HG02943 (cell line): ENCODE results near the gene SPINK5.
"Not testable (repeated sequence)": the region's sequence is repeated elsewhere in the genome, so short reads cannot be mapped to it uniquely, and the experiment has no call there.

Experiments
- ATAC-seq: cut with Tn5 transposase; IDR thresholded peaks from one replicate; pipeline ENCODE4 v1.9.1; 2021; ENCODE audit warnings: mild to moderate bottlenecking, low read depth, moderate library complexity; ENCODE audit not compliant: unreplicated experiment

Gene SPINK5

GRCh38 chr5:148063861-148064260, at the start of gene SPINK5:
Gene SPINK5, plus strand, starts transcription at chr5:148063980. Its CDS starts 65 bp downstream, at chr5:148064045.
- ATAC-seq = no peak

GRCh38 chr5:148014276-148014675, 49.5 kb upstream of the SPINK5 start:
- ATAC-seq = no peak

- ATAC-seq = no peak
These were observed 43.4 kb upstream of the SPINK5 start for GRCh38 chr5:148020257-148020988.

- no peak for ATAC-seq
These were observed 36.3 kb upstream of the SPINK5 start for GRCh38 chr5:148027505-148027904.

GRCh38 chr5:148029131-148029530, 34.6 kb upstream of the SPINK5 start:
- no peak for ATAC-seq

- no peak for ATAC-seq
These were observed 30.6 kb upstream of the SPINK5 start for GRCh38 chr5:148033134-148033533.

- ATAC-seq = no peak
These were observed 28.1 kb upstream of the SPINK5 start for GRCh38 chr5:148035676-148036075.

- ATAC-seq = no peak
These were observed 20.9 kb upstream of the SPINK5 start for GRCh38 chr5:148042881-148043280.

GRCh38 chr5:148043705-148044104, 20.1 kb upstream of the SPINK5 start:
- no peak for ATAC-seq

- ATAC-seq = not testable (repeated sequence)
These were observed 8.6 kb upstream of the SPINK5 start for GRCh38 chr5:148055160-148055559.

GRCh38 chr5:148060309-148060708, 3.5 kb upstream of the SPINK5 start:
- ATAC-seq = no peak

GRCh38 chr5:148060881-148061280, 2.9 kb upstream of the SPINK5 start:
- ATAC-seq = no peak

- ATAC-seq = no peak
These were observed 6.8 kb downstream of the SPINK5 start for GRCh38 chr5:148070621-148071020.

- no peak for ATAC-seq
These were observed 8.4 kb downstream of the SPINK5 start for GRCh38 chr5:148072207-148072606.

- ATAC-seq = no peak
These were observed 11.7 kb downstream of the SPINK5 start for GRCh38 chr5:148075529-148075928.

- no peak for ATAC-seq
These were observed 19.4 kb downstream of the SPINK5 start for GRCh38 chr5:148083203-148083602.

GRCh38 chr5:148084269-148084668, 20.5 kb downstream of the SPINK5 start:
- ATAC-seq = no peak

- no peak for ATAC-seq
These were observed 21.5 kb downstream of the SPINK5 start for GRCh38 chr5:148085310-148085709.

- no peak for ATAC-seq
These were observed 22.4 kb downstream of the SPINK5 start for GRCh38 chr5:148085977-148086705.

GRCh38 chr5:148090146-148090772, 26.5 kb downstream of the SPINK5 start:
- ATAC-seq = no peak

GRCh38 chr5:148090773-148091250, 27.0 kb downstream of the SPINK5 start:
- no peak for ATAC-seq
